ENCODE measurements around the gene CYBA.

CYBA gene

DNA sequence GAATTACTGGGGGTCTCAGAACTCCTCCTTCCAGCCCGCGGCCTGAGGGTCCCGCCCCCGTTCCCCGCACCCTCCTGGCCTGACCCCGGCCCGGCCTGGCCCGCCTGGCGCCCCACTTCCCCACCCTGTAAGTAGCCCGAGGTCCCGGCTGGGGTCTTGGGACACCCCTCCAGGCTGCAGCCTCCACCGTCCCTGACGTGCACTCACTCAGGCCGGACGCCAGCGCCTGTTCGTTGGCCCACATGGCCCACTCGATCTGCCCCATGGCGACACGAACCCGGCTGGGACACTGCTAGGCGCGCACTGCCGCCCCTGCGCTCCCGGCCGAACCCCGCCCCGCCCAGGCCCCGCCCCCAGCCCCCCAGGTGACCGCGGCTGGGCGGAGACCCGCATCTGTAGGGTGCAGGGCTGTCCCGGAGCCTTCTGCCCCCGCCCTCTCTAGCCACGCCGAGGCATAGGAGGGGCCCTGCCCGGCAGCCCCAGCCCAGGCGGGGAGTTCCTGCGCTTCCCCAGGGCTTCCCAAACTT, at the start of gene CYBA:
TSS of gene CYBA (minus strand) at position 305 of the 527 bp plus-strand sequence. CDS start at position 265, 40 bp downstream.
- no peak for DNase-seq

DNA sequence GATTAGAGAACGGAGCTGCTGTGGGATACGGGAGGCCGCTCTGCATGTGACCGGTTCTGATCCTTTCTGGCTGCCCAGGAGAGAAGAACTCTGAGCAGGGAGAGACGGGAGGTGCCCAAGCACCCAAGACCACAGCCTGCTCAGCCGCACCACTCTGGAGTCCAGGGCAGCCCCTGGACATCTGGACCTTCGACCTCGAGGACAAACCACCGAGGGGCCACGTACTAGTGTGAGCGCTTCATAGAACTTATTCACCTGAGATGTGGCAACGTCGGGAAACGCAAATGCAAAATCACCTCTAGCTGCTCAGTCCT, 49.4 kb upstream of the CYBA start:
- DNase-seq: no peak

DNA sequence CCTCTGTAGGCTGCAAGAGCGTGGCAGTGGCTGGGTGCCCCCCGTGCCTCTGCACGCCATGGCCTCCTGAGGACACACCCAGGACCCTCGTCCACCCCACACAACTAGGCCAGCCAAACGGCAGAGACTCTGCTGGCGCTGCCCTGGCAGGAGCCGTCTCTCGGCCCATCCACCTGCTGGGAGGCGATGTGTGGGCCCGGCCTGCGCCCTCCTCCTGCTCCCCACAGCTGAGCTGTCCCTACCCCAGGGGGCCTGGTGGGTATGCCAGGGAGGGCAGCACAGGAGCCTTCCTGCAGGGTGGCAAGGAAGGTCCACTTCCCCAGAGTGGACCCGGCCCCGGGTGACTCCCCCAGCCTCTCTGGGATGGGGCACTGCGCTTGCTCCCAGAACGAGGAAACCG, 48.3 kb upstream of the CYBA start:
- no peak for DNase-seq

DNA sequence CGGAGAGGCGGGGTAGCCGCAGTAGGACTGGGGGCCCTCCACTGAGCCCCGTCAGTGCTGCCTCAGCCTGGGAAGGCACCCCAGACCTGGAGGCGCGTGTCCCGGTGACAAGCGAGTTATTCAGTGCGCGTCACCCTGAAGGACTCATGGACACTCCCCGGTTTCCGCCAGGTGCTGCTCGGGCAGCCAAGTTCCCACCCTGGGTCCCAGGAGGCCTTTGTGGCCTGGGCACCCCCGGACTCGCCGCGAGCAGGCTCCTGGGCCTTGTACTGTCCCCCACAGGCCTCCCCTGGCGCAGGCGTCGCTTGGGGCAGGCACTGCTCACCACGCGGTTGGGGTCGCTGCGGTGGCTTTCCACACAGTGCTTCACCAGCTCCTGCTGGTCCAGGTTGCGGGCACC, 47.8 kb upstream of the CYBA start:
- DNase-seq: no peak

DNA sequence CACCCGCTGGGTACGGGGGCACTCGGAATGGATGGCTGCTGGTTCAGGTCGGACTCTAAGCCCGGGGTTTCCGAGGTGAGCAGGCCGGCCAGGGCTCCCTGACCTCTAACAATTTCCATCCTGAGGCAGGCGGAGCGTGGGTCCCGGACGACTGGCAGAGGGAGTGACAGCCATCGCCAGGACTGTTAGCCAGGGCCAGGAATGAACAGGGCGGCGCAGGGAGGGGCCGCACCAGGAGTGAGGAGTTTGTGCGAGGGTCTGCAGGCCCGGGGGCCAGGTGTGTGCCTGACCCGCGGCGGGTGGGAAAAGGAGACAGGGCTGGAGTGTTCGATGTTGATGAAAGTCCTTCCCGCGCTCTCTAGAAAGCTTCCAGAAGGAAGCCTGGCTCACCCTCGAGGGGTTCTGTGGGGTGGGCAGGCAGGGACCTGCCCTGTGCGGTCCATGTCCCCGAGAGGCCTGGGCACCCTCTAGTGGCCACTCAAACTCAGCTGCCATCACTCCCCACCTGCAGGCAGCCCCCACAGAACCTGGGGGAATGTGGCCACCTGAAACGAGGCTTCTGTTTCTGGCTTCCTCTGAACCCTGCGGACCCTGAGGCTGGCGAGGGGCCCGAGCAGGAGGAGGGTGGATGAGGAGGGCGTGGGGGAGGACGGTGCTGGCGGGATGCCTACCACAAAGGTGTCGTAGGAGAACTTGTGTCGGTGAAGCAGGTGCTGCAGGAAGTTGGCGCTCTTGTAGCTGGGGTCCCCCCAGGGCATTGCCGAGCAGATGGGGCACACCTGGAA, 47.2 kb upstream of the CYBA start:
- no peak for DNase-seq

DNA sequence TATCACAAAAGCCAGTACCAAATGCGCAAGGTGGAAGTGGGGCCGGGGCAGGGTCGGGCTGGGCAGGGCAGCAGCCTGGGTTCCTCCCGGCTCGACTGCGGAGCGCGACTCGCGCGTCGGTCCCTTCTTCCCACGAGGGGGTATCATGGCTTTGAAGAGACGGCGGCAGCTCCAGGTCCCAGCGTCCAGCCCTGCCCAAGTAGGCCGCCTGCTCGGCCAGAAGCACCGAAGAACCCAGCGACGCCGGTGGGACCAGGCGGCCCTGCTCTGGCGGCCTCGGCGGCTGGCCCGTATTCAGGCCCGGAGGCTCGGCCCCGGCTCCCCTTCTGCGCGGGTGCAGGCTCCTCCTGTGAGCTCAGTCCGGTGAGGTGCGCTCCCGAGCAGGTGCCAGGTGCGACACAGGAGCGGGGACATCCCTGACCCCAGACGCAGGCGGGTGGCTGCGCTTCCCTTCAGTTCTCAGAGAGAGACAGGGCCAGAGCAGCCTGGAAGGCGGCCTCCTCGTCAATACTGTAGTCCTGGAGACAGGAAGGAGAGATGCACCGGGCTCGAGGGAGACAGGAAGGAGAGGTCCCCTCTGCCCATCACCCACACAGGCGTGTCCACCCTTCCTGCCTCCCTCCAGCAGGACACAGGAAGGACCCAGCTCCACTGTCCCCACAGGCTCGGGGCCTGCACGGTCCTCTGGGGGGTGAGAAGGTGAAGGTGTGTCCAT, 46.4 kb upstream of the CYBA start:
- no peak for DNase-seq

DNA sequence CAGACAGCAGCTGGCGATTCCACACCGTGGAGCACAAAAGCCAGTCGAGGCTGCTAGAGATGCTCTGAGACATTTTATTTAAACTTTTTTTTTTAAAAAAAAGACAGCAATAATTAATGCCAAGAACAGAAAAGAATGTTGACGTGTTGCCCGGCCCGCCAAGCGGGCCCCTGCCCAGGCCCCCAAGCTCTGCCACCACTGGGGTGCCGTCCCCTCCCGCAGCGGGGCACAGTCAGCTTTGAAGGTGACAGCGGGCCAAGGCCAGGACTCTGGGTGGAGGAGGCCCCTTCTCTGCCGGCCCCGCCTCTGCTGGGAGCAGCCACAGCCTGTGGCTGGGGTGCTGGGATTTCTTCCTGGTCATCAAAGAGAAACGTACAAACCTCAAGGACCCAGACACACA, 45.6 kb upstream of the CYBA start:
- DNase-seq: no peak

DNA sequence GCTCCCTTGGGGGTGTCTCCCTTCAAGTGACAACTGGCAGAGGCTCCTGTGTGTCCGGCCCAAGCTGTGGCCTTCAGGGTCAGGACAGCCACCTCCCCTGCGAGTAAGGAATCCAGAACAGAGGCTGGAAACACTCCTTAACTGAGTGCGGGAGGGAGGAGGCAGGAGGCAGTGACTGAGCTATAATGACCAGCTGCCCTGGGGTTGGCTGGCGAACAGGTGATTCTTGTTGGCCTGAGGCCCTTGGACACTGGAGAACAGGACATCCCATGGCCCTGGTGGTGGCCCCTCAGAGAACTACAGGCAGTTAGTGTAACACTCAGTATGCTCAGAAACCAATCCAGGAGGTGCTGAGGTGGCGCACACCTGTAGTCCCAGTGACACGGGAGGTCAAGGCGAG, 44.9 kb upstream of the CYBA start:
- no peak for DNase-seq

DNA sequence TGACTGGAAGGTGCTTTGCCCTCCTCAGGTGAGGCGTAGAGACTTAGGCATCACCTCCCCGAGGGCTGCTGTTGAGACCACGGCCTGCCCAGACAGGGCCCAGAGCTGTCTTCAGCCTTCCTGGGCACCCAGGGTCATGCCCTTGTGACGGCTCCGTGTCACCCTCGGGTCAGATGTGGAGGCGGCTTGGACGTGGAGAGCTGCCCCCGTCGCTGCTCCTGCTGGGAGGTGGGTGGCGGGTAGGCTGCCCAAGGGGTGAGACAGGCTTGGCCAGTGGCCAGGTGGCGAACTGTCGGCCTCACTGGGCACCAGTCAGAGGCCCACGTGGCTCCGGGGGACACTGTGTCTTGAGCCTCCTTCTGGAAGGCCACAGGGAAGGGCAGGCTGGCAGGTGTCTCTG, 44.4 kb upstream of the CYBA start:
- no peak for DNase-seq

DNA sequence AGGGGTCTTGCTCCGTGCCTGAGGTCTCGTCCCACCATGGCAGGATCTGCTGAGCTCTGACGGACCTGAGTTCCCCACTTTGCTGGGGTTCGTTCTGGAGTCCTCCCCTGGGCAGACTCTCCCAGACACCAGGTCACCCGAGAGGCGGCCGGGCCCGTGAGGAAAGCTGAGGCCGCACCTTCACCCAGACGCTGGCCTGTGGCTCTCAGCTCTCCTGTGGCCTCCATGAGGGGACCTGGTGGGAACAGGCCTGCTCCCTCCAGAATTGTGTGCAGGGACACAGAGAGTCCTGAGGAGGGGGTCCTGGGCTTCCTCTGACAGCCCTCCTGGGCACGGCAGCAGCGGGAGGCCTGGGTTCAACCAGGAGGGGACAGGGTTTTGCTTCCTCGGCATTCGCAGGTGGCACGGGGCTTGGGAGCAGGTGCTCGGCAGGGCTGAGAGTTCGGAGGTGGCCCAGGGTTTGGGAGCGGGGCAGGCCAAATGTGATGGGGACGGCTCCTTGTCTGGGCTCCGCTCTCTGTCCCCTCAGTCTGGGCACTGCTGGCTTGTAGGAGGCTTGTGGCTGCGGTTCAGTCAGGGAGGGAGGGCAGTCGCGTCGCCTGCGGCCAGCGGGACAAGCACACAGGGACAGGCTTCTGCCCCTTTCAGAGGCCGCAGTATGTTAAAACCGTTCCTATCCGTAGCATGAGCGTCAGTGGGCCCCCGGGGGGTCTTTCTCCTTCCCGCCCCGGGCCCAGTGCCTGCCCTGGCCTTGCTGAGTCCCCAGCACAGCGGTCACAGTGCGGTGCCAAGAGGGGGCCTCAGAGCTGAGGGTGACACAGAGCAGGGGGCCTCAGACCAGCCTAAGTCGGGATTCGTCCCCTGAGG, 43.6 kb upstream of the CYBA start:
- no peak for DNase-seq

DNA sequence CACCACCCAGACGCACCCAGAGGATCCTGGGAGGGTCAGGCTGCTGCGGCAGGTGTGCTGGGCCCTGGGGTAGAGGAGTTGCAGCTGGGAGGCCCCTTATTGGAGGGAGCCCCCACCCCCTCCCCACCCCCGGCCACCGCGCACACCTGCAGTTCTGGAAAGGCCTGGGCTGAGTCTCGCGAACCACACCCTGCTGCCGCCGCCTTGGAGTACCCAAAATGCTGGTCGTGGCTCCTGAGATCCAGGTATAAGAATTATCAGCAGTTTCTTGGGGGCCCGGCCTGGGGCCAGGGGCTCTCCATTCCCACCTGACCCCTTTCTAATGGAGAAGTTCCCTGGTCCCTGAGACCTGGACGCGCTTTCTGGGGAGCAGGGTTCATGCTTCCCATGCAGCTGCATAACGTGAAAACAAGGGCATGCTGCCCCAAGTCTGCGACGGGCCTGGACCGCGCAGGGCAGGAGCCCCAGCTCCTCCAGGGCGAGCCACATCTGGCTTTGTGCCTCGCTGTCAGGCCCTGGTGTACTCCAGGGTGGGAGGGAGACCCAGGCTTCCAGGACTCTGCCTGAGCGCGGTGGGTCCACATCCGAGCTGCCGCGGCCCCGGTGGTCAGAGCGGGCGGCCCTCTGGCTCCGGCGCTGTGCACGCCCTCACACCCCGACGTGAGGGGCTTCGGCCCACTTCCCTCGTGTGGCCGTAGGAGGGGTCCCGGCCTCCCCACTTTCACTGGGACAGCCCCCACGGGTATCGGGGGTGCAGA, 42.7 kb upstream of the CYBA start:
- DNase-seq: no peak

DNA sequence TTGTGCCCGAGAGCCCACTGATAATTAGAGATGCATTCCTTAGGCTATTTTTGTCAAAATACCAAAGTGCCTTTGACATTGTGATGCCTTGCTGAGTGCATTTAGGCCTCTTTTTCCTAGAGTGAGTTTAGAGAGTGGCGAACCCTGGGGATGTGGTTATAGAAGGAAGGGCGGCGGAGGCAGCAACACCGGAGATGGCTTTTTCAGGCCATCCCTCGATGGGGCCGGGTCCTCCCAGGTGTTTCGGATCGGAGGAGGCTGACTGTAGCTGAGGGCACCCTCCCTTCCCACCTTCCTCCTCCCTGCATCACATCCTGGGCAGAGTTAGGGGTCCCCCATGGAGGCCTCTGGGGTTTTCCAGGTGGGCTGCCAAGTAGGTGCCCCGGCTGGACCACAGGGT, 42.0 kb upstream of the CYBA start:
- no peak for DNase-seq

DNA sequence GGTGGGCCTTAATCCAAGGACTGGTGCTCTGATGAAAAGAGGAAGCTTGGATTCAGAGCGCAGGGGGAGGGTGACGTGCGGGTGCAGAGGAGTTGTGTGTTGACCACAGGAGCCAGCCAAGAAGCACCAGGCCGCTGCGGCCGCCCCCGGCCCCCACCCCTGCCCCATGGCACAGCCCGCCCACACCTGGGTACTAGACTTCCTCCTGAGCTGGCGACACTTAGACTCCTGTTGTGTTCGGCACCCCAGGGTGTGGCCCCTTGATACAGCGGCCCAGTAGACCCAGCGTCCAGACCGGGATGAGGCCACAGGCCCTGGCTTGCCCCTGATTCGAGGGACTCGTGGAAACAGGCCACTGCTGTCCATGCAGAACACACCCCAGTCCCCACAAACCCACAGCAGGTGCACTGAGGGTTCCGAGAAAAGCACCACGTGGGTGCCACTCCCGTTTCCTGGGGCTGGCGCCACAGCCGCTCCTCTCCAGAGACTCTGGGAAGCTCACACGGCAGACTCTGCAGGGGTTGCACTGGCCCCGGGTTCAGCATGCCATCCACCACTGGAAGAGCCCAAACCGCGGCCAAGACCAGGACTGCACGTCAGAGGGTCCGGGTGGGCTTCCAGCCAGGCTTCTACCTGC, 41.2 kb upstream of the CYBA start:
- DNase-seq: no peak

DNA sequence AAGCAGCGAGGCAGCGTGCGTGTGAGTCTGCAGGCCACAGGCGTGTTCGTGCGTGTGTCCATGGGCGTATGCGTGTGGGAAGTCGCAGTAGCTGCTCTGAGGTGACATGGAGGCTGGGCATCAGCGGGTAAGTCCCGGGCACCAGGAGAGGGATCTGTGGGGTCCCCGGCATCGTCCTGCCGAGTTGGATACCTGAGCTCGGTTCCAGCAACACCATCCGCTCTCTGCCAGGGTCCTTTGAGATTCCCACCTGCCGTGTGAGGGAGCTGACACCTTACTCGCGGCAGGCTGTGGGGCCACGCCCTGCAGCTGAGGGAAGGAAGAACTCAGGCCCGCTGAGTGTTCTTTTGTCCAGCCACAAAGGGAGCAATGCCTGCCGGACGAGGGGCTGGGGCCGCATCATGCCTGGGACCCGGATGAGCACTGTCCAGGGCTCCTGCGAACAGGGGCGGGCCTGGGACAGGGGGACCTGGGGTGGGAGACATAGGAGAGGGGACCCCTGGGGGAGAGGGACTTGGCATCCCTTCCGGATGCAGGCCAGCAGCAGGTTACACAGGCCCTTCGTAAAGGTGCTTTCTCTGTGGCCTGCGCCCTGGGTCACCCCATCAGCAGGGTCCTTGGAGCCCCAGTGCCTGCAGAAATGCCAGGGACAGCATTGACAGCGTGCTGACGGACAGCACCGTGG, 40.4 kb upstream of the CYBA start:
- DNase-seq: no peak

DNA sequence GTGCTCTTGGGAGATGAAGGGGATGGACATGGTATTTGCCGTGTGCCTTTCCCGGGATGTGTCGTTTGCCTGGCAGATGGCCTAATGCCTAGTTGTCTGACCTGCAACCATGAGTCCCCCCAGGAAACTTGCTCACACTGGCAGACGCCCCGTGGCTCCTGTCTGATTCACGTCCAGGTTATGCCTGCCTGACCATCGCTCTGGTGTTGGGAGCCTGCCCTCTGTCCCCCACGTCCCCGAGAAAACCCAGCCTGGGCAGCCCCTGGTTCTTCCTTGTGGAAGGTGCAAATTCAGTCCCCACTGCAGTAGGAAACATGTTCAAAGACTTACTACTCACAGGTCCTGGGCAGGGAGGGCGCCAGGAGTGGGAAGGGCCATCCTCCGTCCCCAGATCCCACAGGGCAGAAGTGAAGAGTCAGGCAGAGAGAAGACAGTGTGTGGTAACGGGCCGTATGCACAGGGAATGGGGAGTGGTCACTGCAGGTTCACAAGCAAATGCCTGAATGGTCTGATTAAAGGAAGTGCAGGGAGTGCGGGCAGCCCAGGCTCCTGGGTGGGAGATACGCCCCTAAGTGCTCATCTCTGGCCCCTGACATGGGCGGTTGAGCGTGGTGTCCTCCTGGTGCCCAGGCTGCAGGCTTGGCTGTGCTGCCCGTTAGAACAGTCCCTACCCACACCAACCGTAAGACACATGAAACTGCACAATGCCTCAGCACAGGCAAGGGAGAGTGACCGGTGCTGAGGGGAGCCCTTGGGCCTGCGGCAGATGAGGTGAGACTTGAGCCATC, 39.7 kb upstream of the CYBA start:
- no peak for DNase-seq

DNA sequence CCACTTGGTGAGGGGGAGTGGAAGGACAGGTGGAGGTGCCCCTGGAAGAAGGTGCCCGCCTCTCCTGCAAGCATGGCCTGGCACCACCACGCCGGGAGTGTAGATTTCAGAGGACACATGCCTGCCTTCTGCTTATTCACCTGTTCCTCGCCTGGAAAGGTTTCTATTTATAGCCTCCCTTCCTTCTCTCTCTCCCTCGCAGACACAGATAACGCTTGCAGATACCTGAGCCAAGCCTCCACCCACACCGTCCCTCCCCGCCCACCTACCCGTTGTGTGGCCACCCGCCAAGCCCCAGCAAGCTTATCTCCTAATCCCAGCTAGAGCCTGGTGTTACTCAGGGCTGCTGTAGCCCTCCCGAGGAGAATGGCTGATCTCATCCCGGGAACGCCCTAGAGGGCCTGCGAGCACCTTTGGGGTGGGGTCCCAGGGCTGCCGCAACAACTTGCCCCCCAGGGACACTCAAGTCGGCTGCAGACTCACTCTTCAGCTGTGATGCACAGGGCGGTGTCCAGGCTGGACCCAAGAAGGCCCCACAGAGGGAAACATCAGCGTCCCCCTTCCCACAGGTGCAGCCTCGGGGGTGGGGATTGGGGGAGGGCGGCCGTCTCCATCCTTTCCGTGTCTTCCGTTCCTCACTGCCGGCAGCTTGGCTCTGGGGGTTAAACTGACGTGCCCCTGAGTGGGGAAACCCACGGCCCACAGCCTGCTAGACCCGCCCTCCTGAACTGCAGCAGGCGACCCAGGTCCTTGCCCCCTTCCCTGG, 37.3 kb upstream of the CYBA start:
- DNase-seq: peak; percentile 82

DNA sequence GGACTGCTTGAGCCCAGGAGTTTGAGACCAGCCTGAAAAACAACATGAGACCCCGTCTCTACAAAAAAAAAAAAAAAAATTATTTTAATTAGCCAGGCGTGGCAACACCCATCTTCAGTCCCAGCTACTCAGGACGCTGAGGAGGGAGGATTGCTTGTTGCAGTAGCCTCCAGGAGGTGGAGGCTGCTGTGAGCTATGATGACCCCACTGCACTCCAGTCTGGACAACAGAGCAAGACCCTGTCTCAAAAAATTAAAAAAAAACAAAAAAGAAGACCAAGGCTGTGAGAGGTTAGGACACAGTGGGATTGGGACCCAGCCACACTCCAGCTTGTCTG, 36.8 kb upstream of the CYBA start:
- DNase-seq: no peak

DNA sequence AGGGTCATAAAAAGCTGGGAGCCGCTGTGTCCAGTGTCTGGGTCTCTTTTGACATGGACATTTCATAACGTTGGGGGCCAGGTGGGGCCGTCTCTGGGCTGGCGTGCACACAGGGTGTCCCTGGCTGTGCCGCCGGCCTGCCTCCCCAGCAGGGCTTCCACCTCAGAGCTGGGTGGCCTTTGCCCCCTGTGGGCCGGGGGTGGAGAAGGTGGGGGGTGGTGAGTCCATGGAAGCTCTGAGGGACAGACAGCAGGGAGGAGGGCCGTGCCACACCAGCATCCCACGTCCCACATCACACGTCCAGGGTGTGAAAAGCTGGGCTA, 36.4 kb upstream of the CYBA start:
- DNase-seq: no peak

DNA sequence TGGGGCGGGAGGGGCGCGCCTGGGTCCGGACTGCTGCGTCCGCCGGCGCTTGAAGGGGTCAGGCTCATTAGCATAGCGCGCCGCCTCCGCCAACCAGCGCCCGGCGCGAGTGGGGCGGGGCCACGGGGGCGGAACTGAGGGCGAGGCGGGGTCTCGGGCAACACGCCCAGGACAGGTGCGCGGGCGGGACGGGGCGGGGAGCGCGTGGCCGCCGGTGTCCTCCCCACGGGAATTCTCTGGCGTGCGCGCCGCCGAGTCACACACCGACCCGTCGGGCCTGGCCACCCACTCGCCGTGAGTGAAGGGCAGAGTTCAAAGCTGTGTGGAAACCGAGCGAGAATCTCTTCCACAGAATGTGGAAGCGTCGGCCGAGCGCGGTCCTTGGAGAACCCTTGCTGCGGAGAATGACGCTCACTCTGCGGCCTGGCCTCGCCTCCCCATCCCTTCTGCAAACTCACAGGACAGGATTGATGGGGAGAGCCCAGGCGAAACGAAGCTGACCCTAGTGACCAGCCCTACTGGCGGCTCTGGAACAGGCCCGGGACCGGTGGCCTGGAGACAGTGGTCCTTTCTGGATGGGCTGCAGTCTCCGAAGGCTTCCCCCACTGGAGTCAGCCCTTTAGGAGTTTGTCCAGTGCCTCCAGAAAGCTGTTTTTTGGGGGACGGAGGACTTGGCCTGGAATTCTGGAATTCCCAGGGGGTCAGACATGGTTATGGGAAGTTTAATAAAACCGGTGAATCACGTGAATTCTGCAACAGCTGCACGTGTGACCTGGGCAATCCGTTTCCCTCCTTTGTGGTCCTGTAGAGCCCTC, 35.8 kb upstream of the CYBA start, which contains the start of gene SNAI3:
TSS of gene SNAI3 (minus strand) at position 69 of the 815 bp plus-strand sequence. CDS start 101 bp downstream, outside the sequence.
- DNase-seq: peak; percentile 82

Measured in NCI-H345 (cell line).